ENCODE data around the gene MRPL16. TPM values are rescaled to one million over a fixed set of nuclear protein-coding genes. Genes with fewer than 3 reads are reported as not detected.

The MRPL16 gene
- total and polyA plus RNA-seq, 4 experiments from 2014 or later, result 33.2 to 92.2 (median 60.7) TPM

DNA sequence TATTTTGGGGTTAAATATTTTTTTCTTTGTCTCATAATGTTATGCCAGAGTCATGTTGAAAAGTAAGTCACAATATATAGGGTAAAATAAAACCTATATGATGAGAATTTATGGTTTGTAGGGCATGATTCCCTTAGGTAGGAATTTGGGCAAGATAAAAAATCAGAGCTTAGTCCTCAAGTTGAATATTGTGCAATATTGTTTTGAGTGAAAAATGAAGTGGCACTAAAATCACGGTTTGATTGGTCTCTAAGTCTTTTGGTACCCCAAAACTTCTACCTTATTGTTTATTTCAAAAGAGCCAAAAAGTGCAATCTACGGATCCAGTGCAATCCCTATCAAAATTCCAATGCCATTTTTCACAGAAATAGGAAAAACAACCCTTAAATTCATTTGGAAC lies 1.6 kb upstream of the MRPL16 start:
- intact Hi-C loops (cut with micrococcal nuclease), result no loop called here
- Histone ChIP-seq H3K4me3 (ENCODE audit: low read length in 2 of 2) (no peak overlapping the region), H3K9me3 (ENCODE audit: control insufficient read depth in 1 of 2, low read length in 2 of 2) (no peaks in the 10 kb centered on the region), H3K36me3 (ENCODE audit: insufficient read depth, low read length) (peaks cover 7% of the 10 kb centered on the region), H3K27ac (ENCODE audit: low read depth, low read length) (no peak overlapping the region), H3K4me1 (ENCODE audit: insufficient read depth, low read length) (peaks cover 23% of the 10 kb centered on the region), H3K27me3 (ENCODE audit: insufficient read depth, low read length) (no peaks in the 10 kb centered on the region)
- H3K36me3 Mint-ChIP-seq, result peaks cover 0 to 23% of the 10 kb centered on the region in 2 donors
- peak overlapping the region in 2 of 7 donors; percentile 18 to 78 for H3K27ac Mint-ChIP-seq
- no peak for DNase-seq
- peaks cover 0 to 2% of the 10 kb centered on the region in 2 donors for H3K27me3 Mint-ChIP-seq
- ChIA-PET POLR2A (ENCODE audit: partially characterized antibody) (interaction anchor here (1.2 kb wide), 1 partner anchor 40 kb away, joined by 3 read pairs; no protein-coding TSS in a partner anchor), CTCF (ENCODE audit: partially characterized antibody) (no interaction called here)
- peaks cover 0 to 3% (median 0%) of the 10 kb centered on the region in 8 donors for H3K9me3 Mint-ChIP-seq
- H3K4me3 Mint-ChIP-seq, result no peak overlapping the region
- peaks cover 14 to 32% (median 23%) of the 10 kb centered on the region in 4 donors for H3K4me1 Mint-ChIP-seq

GRCh38 chr11:59810911-59811259 lies 307 bp upstream of the MRPL16 start:
- Histone ChIP-seq H3K36me3 (ENCODE audit: insufficient read depth, low read length) (peaks cover 18% of the 10 kb centered on the region), H3K9me3 (ENCODE audit: control insufficient read depth in 1 of 2, low read length in 2 of 2) (no peaks in the 10 kb centered on the region), H3K4me1 (ENCODE audit: insufficient read depth, low read length) (peaks cover 23% of the 10 kb centered on the region), H3K4me3 (ENCODE audit: low read length in 2 of 2) (peak overlapping the region; percentile 44 to 91), H3K27me3 (ENCODE audit: insufficient read depth, low read length) (no peaks in the 10 kb centered on the region), H3K27ac (ENCODE audit: low read depth, low read length) (peak overlapping the region; percentile 71)
- CTCF ChIA-PET (ENCODE audit: partially characterized antibody), result interaction anchor here (1.2 to 8.6 kb wide), 7 partner anchors 9 to 274 kb away, joined by 4 to 76 read pairs (median 6); partner anchors contain the start of genes PATL1 and STX3
- Mint-ChIP-seq H3K4me3 (peak overlapping the region; percentile 92 to 95 (median 93)), H3K4me1 (peaks cover 14 to 32% (median 23%) of the 10 kb centered on the region in 4 donors), H3K36me3 (peaks cover 11 to 35% of the 10 kb centered on the region in 2 donors), H3K27ac (peak overlapping the region; percentile 87 to 97 (median 91)), H3K27me3 (peaks cover 0 to 2% of the 10 kb centered on the region in 2 donors), H3K9me3 (peaks cover 0 to 3% (median 0%) of the 10 kb centered on the region in 8 donors)
- POLR2A ChIA-PET (ENCODE audit: partially characterized antibody), result interaction anchor here (1.2 to 3.0 kb wide), 6 partner anchors 10 to 195 kb away, joined by 5 to 21 read pairs (median 9); partner anchors contain the start of genes OSBP, PATL1 and STX3
- intact Hi-C loops (cut with micrococcal nuclease), result loop anchor here (1.0 to 2.0 kb wide), 3 partner anchors 56 to 196 kb away; partner anchors contain the start of genes OSBP, PATL1 and STX3
- no peak for DNase-seq

DNA sequence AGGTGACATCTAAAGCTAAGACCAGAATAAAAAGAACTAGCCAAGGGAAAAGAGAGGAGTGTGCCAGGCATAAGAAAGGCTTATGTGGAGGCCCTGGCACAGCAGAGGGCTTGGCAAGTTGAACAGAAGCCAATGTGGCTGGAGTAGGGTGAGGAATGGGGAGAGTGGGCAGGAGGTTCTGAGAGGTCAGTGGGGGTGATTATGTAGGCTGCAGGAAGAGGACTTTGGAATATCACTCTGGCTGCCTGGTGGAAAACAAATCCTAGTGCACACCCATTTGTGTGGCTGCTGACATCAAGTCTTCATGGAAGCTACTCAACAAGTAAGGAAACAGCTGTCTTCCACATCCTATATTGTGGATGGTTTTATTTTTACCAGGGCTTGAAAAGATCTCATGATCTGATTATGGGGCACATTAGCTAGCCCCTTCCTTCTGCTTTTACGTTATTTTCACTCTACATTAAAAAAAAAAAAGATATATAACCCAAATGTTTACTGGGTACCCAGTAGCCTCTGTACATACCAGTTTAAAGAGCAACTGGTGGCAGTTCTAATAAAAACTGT lies 3.4 kb downstream of the MRPL16 start:
- POLR2A ChIA-PET (ENCODE audit: partially characterized antibody), result no interaction called here
- intact Hi-C loops (cut with micrococcal nuclease), result no loop called here
- H3K4me3 Mint-ChIP-seq, result peak overlapping the region in 1 of 8 donors; percentile 22

GRCh38 chr11:59804061-59804460 lies 6.5 kb downstream of the MRPL16 start:
- H3K4me3 Mint-ChIP-seq, result no peak overlapping the region
- H3K27me3 Mint-ChIP-seq, result no peaks in the 10 kb centered on the region
- no peaks in the 10 kb centered on the region for H3K27me3 ChIP-seq (ENCODE audit: insufficient read depth, low read length)
- no peak overlapping the region for H3K4me3 ChIP-seq (ENCODE audit: low read length in 2 of 2)
- no peaks in the 10 kb centered on the region for H3K9me3 ChIP-seq (ENCODE audit: control insufficient read depth in 1 of 2, low read length in 2 of 2)
- H3K9me3 Mint-ChIP-seq, result no peaks in the 10 kb centered on the region
- H3K27ac ChIP-seq (ENCODE audit: low read depth, low read length), result no peak overlapping the region
- H3K4me1 ChIP-seq (ENCODE audit: insufficient read depth, low read length), result peaks cover 2% of the 10 kb centered on the region
- H3K36me3 ChIP-seq (ENCODE audit: insufficient read depth, low read length), result peaks cover 18% of the 10 kb centered on the region
- intact Hi-C loops (cut with micrococcal nuclease), result no loop called here
- ChIA-PET POLR2A (ENCODE audit: partially characterized antibody) (interaction anchor here (1.0 kb wide), 1 partner anchor 135 kb away, joined by 3 read pairs; no protein-coding TSS in a partner anchor), CTCF (ENCODE audit: partially characterized antibody) (interaction anchor here (1.4 to 8.6 kb wide), 2 partner anchors 49 to 267 kb away, joined by 3 to 76 read pairs; partner anchors contain the start of gene STX3)
- peaks cover 23 to 40% of the 10 kb centered on the region in 2 donors for H3K36me3 Mint-ChIP-seq
- DNase-seq, result no peak
- H3K27ac Mint-ChIP-seq, result no peak overlapping the region
- H3K4me1 Mint-ChIP-seq, result peaks cover 0 to 5% (median 2%) of the 10 kb centered on the region in 4 donors

More for the DNA sequence above, 3.4 kb downstream of the MRPL16 start:
- H3K27me3 ChIP-seq (ENCODE audit: insufficient read depth, low read length), result no peaks in the 10 kb centered on the region
- peaks cover 17 to 49% of the 10 kb centered on the region in 2 donors for H3K36me3 Mint-ChIP-seq
- no peak overlapping the region for H3K27ac ChIP-seq (ENCODE audit: low read depth, low read length)
- no peak overlapping the region for H3K4me3 ChIP-seq (ENCODE audit: low read length in 2 of 2)
- H3K27me3 Mint-ChIP-seq, result no peaks in the 10 kb centered on the region
- peaks cover 19% of the 10 kb centered on the region for H3K4me1 ChIP-seq (ENCODE audit: insufficient read depth, low read length)
- peaks cover 18% of the 10 kb centered on the region for H3K36me3 ChIP-seq (ENCODE audit: insufficient read depth, low read length)
- CTCF ChIA-PET (ENCODE audit: partially characterized antibody), result interaction anchor here (0.6 to 8.6 kb wide), 2 partner anchors 29 to 53 kb away, joined by 3 to 76 read pairs; partner anchors contain the start of gene STX3
- DNase-seq, result no peak
- H3K9me3 Mint-ChIP-seq, result peaks cover 0 to 3% (median 0%) of the 10 kb centered on the region in 8 donors
- peaks cover 10 to 27% (median 18%) of the 10 kb centered on the region in 4 donors for H3K4me1 Mint-ChIP-seq
- H3K9me3 ChIP-seq (ENCODE audit: control insufficient read depth in 1 of 2, low read length in 2 of 2), result no peaks in the 10 kb centered on the region
- peak overlapping the region in 3 of 7 donors; percentile 19 to 37 (median 34) for H3K27ac Mint-ChIP-seq

DNA sequence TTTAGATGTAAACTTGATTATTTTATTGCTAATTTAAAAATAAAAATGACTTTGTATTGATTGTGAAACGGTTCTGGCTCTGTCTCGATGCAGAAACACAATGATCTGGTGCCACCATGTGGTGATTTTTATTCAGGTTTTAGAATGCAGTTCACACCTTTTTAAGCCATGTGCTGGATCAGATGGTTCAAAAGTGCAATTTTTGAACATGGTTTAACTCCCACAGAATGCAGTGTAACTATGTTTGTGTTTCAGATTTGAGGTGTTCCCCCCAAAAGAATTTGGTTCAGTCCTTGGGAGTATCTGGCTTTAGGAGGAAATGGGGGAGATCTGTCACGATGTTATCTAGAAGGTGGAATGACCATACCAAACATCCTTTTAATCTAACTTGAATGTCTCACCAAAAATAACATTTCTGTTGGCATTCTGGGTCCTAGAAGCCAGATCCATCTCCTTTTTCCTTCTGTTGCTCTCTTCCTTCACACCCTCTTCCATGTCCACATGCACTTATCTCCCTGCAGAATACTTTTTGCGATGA lies 7.9 kb downstream of the MRPL16 start:
- H3K27ac Mint-ChIP-seq, result peak overlapping the region in 2 of 7 donors; percentile 10 to 34
- H3K36me3 Mint-ChIP-seq, result peaks cover 25 to 35% of the 10 kb centered on the region in 2 donors
- H3K4me3 ChIP-seq (ENCODE audit: low read length in 2 of 2), result no peak overlapping the region
- H3K4me1 Mint-ChIP-seq, result no peaks in the 10 kb centered on the region
- ChIA-PET CTCF (ENCODE audit: partially characterized antibody) (interaction anchor here (1.2 to 6.2 kb wide), 7 partner anchors 7 to 48 kb away, joined by 4 to 140 read pairs (median 8); partner anchors contain the start of genes MRPL16 and STX3), POLR2A (ENCODE audit: partially characterized antibody) (interaction anchor here (1.0 to 1.6 kb wide), 3 partner anchors 30 to 133 kb away, joined by 3 to 10 read pairs (median 4); no protein-coding TSS in a partner anchor)
- H3K27ac ChIP-seq (ENCODE audit: low read depth, low read length), result no peak overlapping the region
- no peak overlapping the region for H3K4me3 Mint-ChIP-seq
- H3K9me3 Mint-ChIP-seq, result no peaks in the 10 kb centered on the region
- H3K9me3 ChIP-seq (ENCODE audit: control insufficient read depth in 1 of 2, low read length in 2 of 2), result no peaks in the 10 kb centered on the region
- H3K4me1 ChIP-seq (ENCODE audit: insufficient read depth, low read length), result no peaks in the 10 kb centered on the region
- no peaks in the 10 kb centered on the region for H3K27me3 Mint-ChIP-seq
- peak; percentile 60 to 70 (median 64) for DNase-seq
- intact Hi-C loops (cut with micrococcal nuclease), result loop anchor here (1.0 to 2.0 kb wide), 3 partner anchors 48 to 265 kb away; partner anchors contain the start of gene PATL1
- no peaks in the 10 kb centered on the region for H3K27me3 ChIP-seq (ENCODE audit: insufficient read depth, low read length)
- peaks cover 16% of the 10 kb centered on the region for H3K36me3 ChIP-seq (ENCODE audit: insufficient read depth, low read length)

DNA sequence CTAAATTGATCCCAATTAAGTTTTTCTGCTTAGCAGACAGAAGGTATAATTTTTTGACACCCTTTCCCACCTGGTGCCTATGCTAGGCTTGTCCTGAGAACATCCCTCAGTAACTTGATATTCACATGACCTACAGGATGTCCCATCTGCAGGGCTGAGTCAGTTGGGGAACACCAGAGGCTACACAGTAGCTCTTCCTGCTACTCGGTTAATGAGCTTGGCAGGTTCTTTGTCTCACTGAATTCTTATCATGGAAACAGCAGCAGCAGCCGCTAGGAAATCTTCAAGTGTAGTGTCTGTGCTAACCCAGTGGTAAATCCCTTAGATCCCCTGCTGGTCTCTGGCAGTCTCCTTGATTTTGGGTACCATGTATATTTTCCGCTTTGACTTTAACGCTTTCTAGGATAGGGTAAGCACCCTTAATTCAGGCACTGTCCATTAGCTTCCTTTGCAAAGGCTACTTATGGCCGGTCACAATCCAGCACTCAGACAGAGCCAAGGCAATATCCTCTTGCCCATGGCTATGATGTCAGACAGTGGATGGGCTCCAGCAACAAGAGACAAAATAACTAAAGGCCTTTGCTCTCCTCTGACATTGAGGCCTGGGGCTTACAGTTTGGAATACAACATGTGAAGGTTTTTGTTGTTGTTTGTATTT lies 8.5 kb downstream of the MRPL16 start:
- no peaks in the 10 kb centered on the region for H3K9me3 ChIP-seq (ENCODE audit: control insufficient read depth in 1 of 2, low read length in 2 of 2)
- DNase-seq, result no peak
- H3K4me1 ChIP-seq (ENCODE audit: insufficient read depth, low read length), result no peaks in the 10 kb centered on the region
- H3K36me3 ChIP-seq (ENCODE audit: insufficient read depth, low read length), result peaks cover 10% of the 10 kb centered on the region
- no peaks in the 10 kb centered on the region for H3K4me1 Mint-ChIP-seq
- ChIA-PET POLR2A (ENCODE audit: partially characterized antibody) (interaction anchor here (0.6 to 2.3 kb wide), 5 partner anchors 30 to 186 kb away, joined by 3 to 10 read pairs (median 4); partner anchors contain the start of genes OSBP and STX3), CTCF (ENCODE audit: partially characterized antibody) (interaction anchor here (0.8 to 6.2 kb wide), 17 partner anchors 8 to 264 kb away, joined by 3 to 140 read pairs (median 5); partner anchors contain the start of genes MRPL16 and STX3)
- no peaks in the 10 kb centered on the region for H3K9me3 Mint-ChIP-seq
- no peaks in the 10 kb centered on the region for H3K27me3 Mint-ChIP-seq
- intact Hi-C loops (cut with micrococcal nuclease), result loop anchor here (1.0 to 2.0 kb wide), 3 partner anchors 48 to 265 kb away; partner anchors contain the start of gene PATL1
- H3K36me3 Mint-ChIP-seq, result peaks cover 30 to 35% of the 10 kb centered on the region in 2 donors
- peak overlapping the region in 3 of 7 donors; percentile 10 to 75 (median 33) for H3K27ac Mint-ChIP-seq
- H3K27me3 ChIP-seq (ENCODE audit: insufficient read depth, low read length), result no peaks in the 10 kb centered on the region
- H3K27ac ChIP-seq (ENCODE audit: low read depth, low read length), result no peak overlapping the region
- no peak overlapping the region for H3K4me3 ChIP-seq (ENCODE audit: low read length in 2 of 2)
- H3K4me3 Mint-ChIP-seq, result no peak overlapping the region

Measured in CD4-positive, alpha-beta memory T cell (primary cell).